ENCODE results near the gene BCAS4. TPM values are rescaled to one million over a fixed set of nuclear protein-coding genes. Genes with fewer than 3 reads are reported as not detected.

Gene BCAS4
- total RNA-seq, 1 donor: 22.4 TPM

- peak in 1 of 3 donors; percentile 49 for DNase-seq (ENCODE audit: low read depth in 2 of 3, low spot score in 2 of 3)
These were observed 25.8 kb downstream of the BCAS4 start for GRCh38 chr20:50820515-50821256.

GRCh38 chr20:50821257-50821921 lies 26.5 kb downstream of the BCAS4 start:
- no peak for DNase-seq (ENCODE audit: low read depth in 2 of 3, low spot score in 2 of 3)

- DNase-seq (ENCODE audit: low read depth in 2 of 3, low spot score in 2 of 3): no peak
These were observed 27.1 kb downstream of the BCAS4 start for GRCh38 chr20:50821994-50822393.

- DNase-seq (ENCODE audit: low read depth in 2 of 3, low spot score in 2 of 3): no peak
These were observed 28.5 kb downstream of the BCAS4 start for GRCh38 chr20:50823319-50823718.

GRCh38 chr20:50824137-50824536 lies 29.3 kb downstream of the BCAS4 start:
- DNase-seq (ENCODE audit: low read depth in 2 of 3, low spot score in 2 of 3): no peak

GRCh38 chr20:50826121-50826520 lies 31.3 kb downstream of the BCAS4 start:
- DNase-seq (ENCODE audit: low read depth in 2 of 3, low spot score in 2 of 3): no peak

- no peak for DNase-seq (ENCODE audit: low read depth in 2 of 3, low spot score in 2 of 3)
These were observed 33.7 kb downstream of the BCAS4 start for GRCh38 chr20:50828363-50829136.

- DNase-seq (ENCODE audit: low read depth in 2 of 3, low spot score in 2 of 3): no peak
These were observed 36.8 kb downstream of the BCAS4 start for GRCh38 chr20:50831622-50832021.

GRCh38 chr20:50834599-50835005 lies 39.7 kb downstream of the BCAS4 start:
- no peak for DNase-seq (ENCODE audit: low read depth in 2 of 3, low spot score in 2 of 3)

GRCh38 chr20:50837532-50838321 lies 42.9 kb downstream of the BCAS4 start:
- peak in 1 of 3 donors; percentile 36 for DNase-seq (ENCODE audit: low read depth in 2 of 3, low spot score in 2 of 3)

GRCh38 chr20:50838322-50838625 lies 43.4 kb downstream of the BCAS4 start:
- no peak for DNase-seq (ENCODE audit: low read depth in 2 of 3, low spot score in 2 of 3)

GRCh38 chr20:50838707-50839385 lies 44.0 kb downstream of the BCAS4 start:
- DNase-seq (ENCODE audit: low read depth in 2 of 3, low spot score in 2 of 3): no peak

GRCh38 chr20:50842821-50843220 lies 48.0 kb downstream of the BCAS4 start:
- no peak for DNase-seq (ENCODE audit: low read depth in 2 of 3, low spot score in 2 of 3)

GRCh38 chr20:50843331-50844276 lies 48.7 kb downstream of the BCAS4 start:
- no peak for DNase-seq (ENCODE audit: low read depth in 2 of 3, low spot score in 2 of 3)

- no peak for DNase-seq (ENCODE audit: low read depth in 2 of 3, low spot score in 2 of 3)
These were observed 49.7 kb downstream of the BCAS4 start for GRCh38 chr20:50844430-50845100.

- no peak for DNase-seq (ENCODE audit: low read depth in 2 of 3, low spot score in 2 of 3)
These were observed 50.8 kb downstream of the BCAS4 start for GRCh38 chr20:50845566-50846215.

- DNase-seq (ENCODE audit: low read depth in 2 of 3, low spot score in 2 of 3): no peak
These were observed 53.5 kb downstream of the BCAS4 start for GRCh38 chr20:50848341-50848808.

All from hematopoietic multipotent progenitor cell (in vitro differentiated cells).